Tibial nerve (tissue), 3 donors: Measurements from ENCODE around the gene ZNRF3.

ENCODE experiments used
- POLR2A ChIP-seq, 2 donors: fragments of 450-650 bp; IDR thresholded peaks; one replicate each; pipeline ENCODE4 v1.6.1; 2017; ENCODE audit warnings: antibody characterized with exemption in 2 of 2, mild to moderate bottlenecking in 2 of 2, moderate library complexity in 2 of 2
- TF ChIP-seq, protein P1 (sequence below), 5 experiments: fragments of 200-600 bp in 3 of 5; fragments of 450-650 bp in 2 of 5; sonication (generic) in 3 of 5; IDR thresholded peaks; one replicate each; pipeline ENCODE4 v1.5.1; 2016 to 2019; ENCODE audit warnings: antibody characterized with exemption in 5 of 5, mild to moderate bottlenecking in 3 of 5, moderate library complexity in 2 of 5

DNA sequence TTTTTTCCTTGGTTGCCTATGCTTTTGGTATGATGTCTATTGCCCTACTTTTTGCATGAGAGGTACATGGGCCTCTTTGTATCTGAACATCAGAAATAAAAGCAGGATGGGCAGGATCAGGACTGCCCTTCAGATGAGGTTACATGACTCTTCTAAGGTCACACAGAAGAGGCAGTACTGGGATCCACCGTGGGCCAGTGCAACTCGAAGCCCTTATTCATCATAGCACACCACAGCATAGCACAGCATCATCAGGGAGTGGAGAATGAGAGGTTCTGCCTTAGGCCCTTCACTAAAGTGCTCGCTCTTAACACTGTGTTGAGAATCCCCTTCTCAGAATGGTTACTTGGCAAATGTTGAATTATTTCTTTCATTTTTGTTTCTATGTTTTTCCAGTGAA lies 90.0 kb downstream of the ZNRF3 start:
- TF ChIP-seq POLR2A (IDR thresholded peaks at IDR 0.05), result no peak
- TF ChIP-seq, protein P1, sequence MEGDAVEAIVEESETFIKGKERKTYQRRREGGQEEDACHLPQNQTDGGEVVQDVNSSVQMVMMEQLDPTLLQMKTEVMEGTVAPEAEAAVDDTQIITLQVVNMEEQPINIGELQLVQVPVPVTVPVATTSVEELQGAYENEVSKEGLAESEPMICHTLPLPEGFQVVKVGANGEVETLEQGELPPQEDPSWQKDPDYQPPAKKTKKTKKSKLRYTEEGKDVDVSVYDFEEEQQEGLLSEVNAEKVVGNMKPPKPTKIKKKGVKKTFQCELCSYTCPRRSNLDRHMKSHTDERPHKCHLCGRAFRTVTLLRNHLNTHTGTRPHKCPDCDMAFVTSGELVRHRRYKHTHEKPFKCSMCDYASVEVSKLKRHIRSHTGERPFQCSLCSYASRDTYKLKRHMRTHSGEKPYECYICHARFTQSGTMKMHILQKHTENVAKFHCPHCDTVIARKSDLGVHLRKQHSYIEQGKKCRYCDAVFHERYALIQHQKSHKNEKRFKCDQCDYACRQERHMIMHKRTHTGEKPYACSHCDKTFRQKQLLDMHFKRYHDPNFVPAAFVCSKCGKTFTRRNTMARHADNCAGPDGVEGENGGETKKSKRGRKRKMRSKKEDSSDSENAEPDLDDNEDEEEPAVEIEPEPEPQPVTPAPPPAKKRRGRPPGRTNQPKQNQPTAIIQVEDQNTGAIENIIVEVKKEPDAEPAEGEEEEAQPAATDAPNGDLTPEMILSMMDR (IDR thresholded peaks at IDR 0.05), result no peak
